Esophagus squamous epithelium (tissue), 5 donors: ENCODE measurements around the gene SCRN3. TPM values are rescaled to one million over a fixed set of nuclear protein-coding genes. Genes with fewer than 3 reads are reported as not detected.

Experiments
- DNase-seq: peaks from one replicate; lab custom pipeline; 2025; lab: John Stamatoyannopoulos, UW
- H3K27ac ChIP-seq, 4 donors: fragments of 200-600 bp; sonication (generic); one replicate each; pipeline ENCODE4 v1.5.1; 2016 to 2019; ENCODE audit warnings: mild to moderate bottlenecking in 1 of 4
- H3K27me3 ChIP-seq, 4 donors: fragments of 200-600 bp; sonication (generic); 1 replicate in 3 of 4; 2 replicates in 1 of 4; pipeline versions ENCODE4 v1.5.1 to v1.6.0; 2017 to 2021; ENCODE audit warnings: antibody characterized with exemption in 1 of 4
- H3K36me3 ChIP-seq, 3 donors: fragments of 200-600 bp; sonication (generic); one replicate each; pipeline ENCODE4 v1.5.1; 2016 to 2019
- H3K4me1 ChIP-seq, 3 donors: fragments of 200-600 bp; sonication (generic); one replicate each; pipeline ENCODE4 v1.5.1; 2017 to 2019
- H3K4me3 ChIP-seq, 4 donors: fragments of 200-600 bp; sonication (generic); 1 replicate in 3 of 4; 2 replicates in 1 of 4; pipeline ENCODE4 v1.5.1; 2016 to 2019; ENCODE audit warnings: mild to moderate bottlenecking in 2 of 4, moderate library complexity in 1 of 4
- H3K9me3 ChIP-seq, 3 donors: fragments of 200-600 bp; sonication (generic); one replicate each; pipeline ENCODE4 v1.5.1; 2016 to 2019
- POLR2A ChIP-seq, 4 donors: fragments of 450-650 bp; IDR thresholded peaks; one replicate each; pipeline ENCODE4 v1.6.1; 2017; ENCODE audit warnings: antibody characterized with exemption in 4 of 4, mild to moderate bottlenecking in 4 of 4, moderate library complexity in 3 of 4
- WGBS, 2 donors: methylation state at CpG; one replicate each; pipeline ENCODE4 v1.1.5; 2018; 5-methylcytosine and 5-hydroxymethylcytosine counted together
- intact Hi-C: fragments of 100-400 bp; cut with DNase I; formaldehyde crosslinking; loops from one replicate; pipeline ENCODE4 v1.15.0; 2022
- total RNA-seq, 4 donors: library from RNA; depleted of rRNA; stranded (reverse); fragments of >200 nt; gene quantifications; one replicate each; pipeline ENCODE4 v1.1.0, GENCODE V29; 2016
- TF ChIP-seq, protein P1 (sequence below), 6 experiments: fragments of 450-650 bp in 4 of 6; fragments of 200-600 bp in 2 of 6; sonication (generic) in 2 of 6; IDR thresholded peaks; one replicate each; pipeline ENCODE4 v1.5.1; 2016 to 2019; ENCODE audit warnings: antibody characterized with exemption in 6 of 6, mild to moderate bottlenecking in 4 of 6, moderate library complexity in 4 of 6
- donor health status: DM: yes; HTN: yes; CAD: no.

SCRN3 gene
- total RNA-seq, 4 donors from 2014 or later = 15.1 to 23.1 (median 18.7) TPM

DNA sequence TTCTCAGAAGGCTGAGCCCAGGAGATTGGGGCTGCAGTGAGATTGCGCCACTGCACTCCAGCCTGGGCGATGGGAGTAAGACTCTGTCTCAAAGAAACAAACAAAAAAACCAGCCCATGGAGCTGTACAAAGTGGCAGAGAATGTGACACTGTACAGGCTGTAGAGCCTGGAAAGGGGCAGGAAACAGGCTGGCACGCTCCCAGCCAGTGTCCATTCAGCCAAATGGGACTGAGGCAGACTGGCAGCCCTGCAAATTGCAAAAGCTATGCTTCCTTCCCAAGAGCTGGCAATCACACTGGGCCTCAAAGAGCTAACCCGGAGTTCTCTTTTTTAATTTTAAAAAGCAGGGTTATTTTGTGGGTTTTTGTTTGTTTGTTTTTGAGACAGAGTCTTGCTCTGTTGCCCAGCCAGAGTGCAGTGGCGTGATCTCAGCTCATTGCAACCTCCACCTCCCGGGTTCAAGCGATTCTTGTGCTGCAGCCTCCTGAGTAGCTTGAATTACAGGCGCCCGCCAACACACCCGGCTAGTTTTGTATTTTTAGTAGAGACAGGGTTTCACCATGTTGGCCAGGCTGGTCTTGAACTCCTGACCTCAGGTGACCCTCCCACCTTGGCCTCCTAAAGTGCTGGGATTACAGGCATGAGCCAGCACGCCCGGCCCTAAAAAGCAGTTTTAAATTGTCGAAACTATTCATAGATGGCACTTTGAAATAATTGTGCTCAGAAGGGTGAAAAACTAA lies 42.8 kb downstream of the SCRN3 start:
- Histone ChIP-seq H3K4me3 (no peak overlapping the region), H3K27me3 (no peaks in the 10 kb centered on the region), H3K4me1 (peaks cover 0 to 7% (median 0%) of the 10 kb centered on the region in 3 donors), H3K9me3 (no peaks in the 10 kb centered on the region), H3K36me3 (peaks cover 0 to 53% (median 0%) of the 10 kb centered on the region in 3 donors), H3K27ac (no peak overlapping the region)
- DNase-seq = no peak
- TF ChIP-seq, protein P1, sequence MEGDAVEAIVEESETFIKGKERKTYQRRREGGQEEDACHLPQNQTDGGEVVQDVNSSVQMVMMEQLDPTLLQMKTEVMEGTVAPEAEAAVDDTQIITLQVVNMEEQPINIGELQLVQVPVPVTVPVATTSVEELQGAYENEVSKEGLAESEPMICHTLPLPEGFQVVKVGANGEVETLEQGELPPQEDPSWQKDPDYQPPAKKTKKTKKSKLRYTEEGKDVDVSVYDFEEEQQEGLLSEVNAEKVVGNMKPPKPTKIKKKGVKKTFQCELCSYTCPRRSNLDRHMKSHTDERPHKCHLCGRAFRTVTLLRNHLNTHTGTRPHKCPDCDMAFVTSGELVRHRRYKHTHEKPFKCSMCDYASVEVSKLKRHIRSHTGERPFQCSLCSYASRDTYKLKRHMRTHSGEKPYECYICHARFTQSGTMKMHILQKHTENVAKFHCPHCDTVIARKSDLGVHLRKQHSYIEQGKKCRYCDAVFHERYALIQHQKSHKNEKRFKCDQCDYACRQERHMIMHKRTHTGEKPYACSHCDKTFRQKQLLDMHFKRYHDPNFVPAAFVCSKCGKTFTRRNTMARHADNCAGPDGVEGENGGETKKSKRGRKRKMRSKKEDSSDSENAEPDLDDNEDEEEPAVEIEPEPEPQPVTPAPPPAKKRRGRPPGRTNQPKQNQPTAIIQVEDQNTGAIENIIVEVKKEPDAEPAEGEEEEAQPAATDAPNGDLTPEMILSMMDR (IDR thresholded peaks at IDR 0.05) = no peak
- TF ChIP-seq POLR2A (IDR thresholded peaks at IDR 0.05) = no peak
- intact Hi-C loops = no loop called here
- WGBS, 2 donors = 76 to 86% methylated on average over 8 to 13 of the region's 13 CpGs

- Histone ChIP-seq H3K27ac (no peak overlapping the region), H3K4me1 (peaks cover 0 to 7% (median 0%) of the 10 kb centered on the region in 3 donors), H3K9me3 (no peaks in the 10 kb centered on the region), H3K4me3 (no peak overlapping the region), H3K27me3 (no peaks in the 10 kb centered on the region), H3K36me3 (peaks cover 0 to 56% (median 0%) of the 10 kb centered on the region in 3 donors)
- intact Hi-C loops = no loop called here
- WGBS, 2 donors = 84 to 87% methylated on average over 2 of the region's 2 CpGs
- no peak for DNase-seq
- TF ChIP-seq, protein P1 (IDR thresholded peaks at IDR 0.05) = no peak
- TF ChIP-seq POLR2A (IDR thresholded peaks at IDR 0.05) = no peak
Observed at GRCh38 chr2:174439323-174439722, 43.8 kb downstream of the SCRN3 start.

DNA sequence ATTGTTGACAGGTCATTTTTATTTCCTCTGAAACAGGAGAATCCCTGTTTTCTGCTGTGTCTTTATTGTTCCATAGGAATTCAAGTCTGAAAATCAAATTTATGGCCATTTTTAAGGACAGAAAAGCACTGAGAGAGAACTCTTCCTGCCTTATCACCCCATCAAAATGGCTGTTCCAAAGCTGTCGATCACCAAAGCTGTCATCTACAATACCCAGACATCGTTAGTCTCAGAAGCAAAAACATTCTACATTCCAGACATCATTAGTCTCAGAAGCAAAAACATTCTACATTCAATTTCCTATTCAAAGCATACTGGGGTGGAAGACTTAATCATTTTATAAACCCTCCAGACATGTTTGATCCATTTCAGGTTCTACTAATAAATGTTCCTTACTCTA lies 44.4 kb downstream of the SCRN3 start:
- Histone ChIP-seq H3K9me3 (no peaks in the 10 kb centered on the region), H3K36me3 (peaks cover 0 to 56% (median 0%) of the 10 kb centered on the region in 3 donors), H3K27ac (no peak overlapping the region), H3K27me3 (no peaks in the 10 kb centered on the region), H3K4me3 (no peak overlapping the region), H3K4me1 (peaks cover 0 to 7% (median 0%) of the 10 kb centered on the region in 3 donors)
- 84 to 88% methylated on average over 2 of the region's 2 CpGs for WGBS, 2 donors
- intact Hi-C loops = no loop called here
- no peak for DNase-seq
- TF ChIP-seq, protein P1 (IDR thresholded peaks at IDR 0.05) = no peak

DNA sequence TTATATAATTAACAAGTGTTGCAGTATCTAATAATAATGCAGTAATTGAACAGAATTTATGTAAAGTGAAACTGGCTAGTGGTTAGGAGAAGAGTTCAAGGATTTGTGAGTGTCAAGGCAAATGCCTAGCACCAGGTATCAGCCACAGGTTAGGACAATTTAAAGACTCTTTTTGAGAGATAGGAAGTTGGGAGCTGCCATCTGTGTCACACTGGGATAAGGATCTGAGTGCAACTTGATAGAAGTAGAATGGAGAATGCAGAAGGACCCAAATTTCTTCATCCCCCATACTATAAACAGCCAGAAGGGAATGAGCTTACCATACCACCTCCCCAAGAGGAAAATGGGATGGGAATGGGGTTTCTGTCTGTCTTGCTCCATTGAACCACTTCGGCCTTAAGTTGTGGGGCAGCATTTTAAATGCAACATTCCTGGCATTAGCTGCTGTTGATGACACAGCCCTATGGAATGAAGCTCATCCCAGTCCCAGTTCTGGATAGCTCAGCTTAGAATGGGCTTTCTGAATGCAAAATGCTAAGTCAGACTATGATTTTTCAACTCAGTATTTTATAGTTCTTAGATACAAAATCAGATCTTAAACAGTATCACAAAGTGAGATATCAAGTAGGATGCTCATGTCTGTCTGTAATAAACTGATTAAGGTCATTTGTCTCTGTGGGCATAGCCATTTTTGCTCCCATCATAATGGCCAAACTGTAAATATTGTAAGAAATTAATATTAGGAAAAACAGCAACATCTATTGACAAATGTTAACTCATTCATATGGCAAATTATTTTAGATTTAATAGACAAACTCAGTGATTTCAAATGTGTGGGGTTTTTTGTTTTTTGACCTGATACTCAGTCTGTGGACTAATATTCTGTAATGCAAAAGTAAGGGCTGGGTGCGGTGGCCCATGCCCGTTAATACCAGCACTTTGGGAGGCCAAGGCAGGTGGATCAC lies 47.3 kb downstream of the SCRN3 start:
- WGBS, 2 donors = 59 to 65% methylated on average over 3 of the region's 3 CpGs
- Histone ChIP-seq H3K27me3 (no peaks in the 10 kb centered on the region), H3K9me3 (no peaks in the 10 kb centered on the region), H3K36me3 (peaks cover 0 to 60% (median 0%) of the 10 kb centered on the region in 3 donors), H3K4me1 (peaks cover 0 to 12% (median 0%) of the 10 kb centered on the region in 3 donors), H3K27ac (no peak overlapping the region), H3K4me3 (no peak overlapping the region)
- intact Hi-C loops = no loop called here
- TF ChIP-seq POLR2A (IDR thresholded peaks at IDR 0.05) = no peak
- TF ChIP-seq, protein P1 (IDR thresholded peaks at IDR 0.05) = no peak
- no peak for DNase-seq
